SH-SY5Y (cell line): ENCODE data around the gene RRBP1.

Experiments
- GATA2 ChIP-seq: IDR thresholded peaks from 2 replicates; pipeline ENCODE4 v1.6.1; 2011; ENCODE audit warnings: mild to moderate bottlenecking, low read depth, low read length
- GATA3 ChIP-seq: IDR thresholded peaks from 2 replicates; pipeline ENCODE4 v1.6.1; 2011; ENCODE audit warnings: low read depth, mild to moderate bottlenecking, low read length, moderate library complexity

- no peak for TF ChIP-seq GATA2
- no peak for TF ChIP-seq GATA3
These were observed 21.4 kb downstream of the RRBP1 start for GRCh38 chr20:17660667-17661066.
